HG03060 (cell line): ENCODE data around the gene CTNNB1.

ENCODE experiments used
- ATAC-seq: cut with Tn5 transposase; IDR thresholded peaks from one replicate; pipeline ENCODE4 v1.9.1; 2021; ENCODE audit warnings: low read depth, moderate number of reproducible peaks; ENCODE audit not compliant: unreplicated experiment

Gene CTNNB1

DNA sequence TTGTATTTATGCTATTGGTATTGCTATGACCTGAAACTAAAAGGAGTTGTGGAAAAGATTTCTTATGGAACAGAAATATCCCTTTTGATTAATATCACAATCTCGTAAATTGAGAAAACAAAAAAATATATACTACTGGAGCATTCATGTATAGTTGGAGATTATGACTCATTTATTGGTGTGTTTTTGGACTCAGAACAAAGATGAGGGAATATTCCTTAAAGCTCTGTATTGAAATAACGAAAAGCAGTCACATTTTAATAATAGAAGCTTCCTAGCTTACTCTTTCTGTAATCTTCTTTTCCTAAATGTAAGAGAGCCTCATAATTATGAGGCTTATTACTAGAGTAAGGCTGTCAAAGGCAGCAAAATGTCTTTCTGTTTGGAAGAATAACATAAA, 14.3 kb downstream of the CTNNB1 start:
- no peak for ATAC-seq

GRCh38 chr3:41216422-41216821, 17.1 kb downstream of the CTNNB1 start:
- no peak for ATAC-seq

DNA sequence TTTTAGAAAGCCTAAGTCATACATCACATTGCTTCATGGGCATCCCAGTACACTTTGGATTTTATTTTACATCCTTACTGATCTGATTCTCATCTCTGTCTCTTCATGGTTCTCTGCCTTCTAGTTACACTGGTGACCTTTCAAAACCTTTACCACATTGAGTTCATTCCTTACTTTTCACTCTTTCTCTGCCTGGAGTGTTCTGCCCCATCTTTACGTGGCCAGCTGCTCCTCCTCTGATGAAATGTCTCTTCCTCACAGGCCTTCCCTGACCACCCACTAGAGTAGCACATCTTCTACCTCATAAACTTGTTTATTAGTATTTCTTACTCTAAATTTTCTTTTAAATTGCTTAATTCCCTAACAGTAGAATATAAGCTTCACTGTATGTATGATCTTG, 17.7 kb downstream of the CTNNB1 start:
- no peak for ATAC-seq

GRCh38 chr3:41219424-41219823, 20.1 kb downstream of the CTNNB1 start:
- ATAC-seq: no peak

DNA sequence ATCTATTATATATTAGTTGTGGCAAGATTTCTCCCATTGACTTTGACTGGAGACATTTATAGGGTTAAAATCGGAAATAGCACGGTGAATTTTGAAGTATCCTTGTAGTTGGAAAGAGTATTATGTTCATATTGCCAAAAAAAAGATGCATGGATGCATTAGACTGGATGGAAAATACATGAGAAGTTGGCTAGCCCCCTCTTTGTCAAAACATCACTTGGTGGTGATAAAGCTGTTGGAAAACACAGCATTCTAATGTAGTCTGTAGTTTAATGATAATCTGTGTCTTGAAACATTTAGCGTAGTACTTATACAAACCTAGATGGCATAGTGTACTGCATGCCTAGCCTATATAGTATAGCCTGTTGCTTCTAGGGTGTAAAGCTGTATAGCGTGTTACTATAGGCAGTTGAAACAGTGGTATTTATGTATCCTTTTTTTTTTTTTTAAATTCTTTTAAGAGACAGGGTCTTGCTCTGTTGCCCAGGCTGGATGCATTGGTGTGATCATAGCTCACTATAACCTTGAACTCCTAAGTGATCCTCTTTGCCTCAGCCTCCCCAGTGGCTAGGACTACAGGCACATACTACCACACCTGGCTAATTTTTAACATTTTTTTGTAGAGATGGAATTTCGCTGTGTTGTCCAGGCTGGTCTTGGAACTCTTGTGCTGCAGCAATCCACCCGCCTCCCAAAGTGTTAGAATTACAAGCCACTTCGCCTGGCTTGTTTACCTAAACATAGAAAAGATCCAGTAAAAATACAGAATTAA, 21.8 kb downstream of the CTNNB1 start:
- ATAC-seq: no peak

- no peak for ATAC-seq
Measured at GRCh38 chr3:41222012-41222411, 22.7 kb downstream of the CTNNB1 start.

- no peak for ATAC-seq
Measured at GRCh38 chr3:41222501-41222900, 23.2 kb downstream of the CTNNB1 start.

- ATAC-seq: no peak
Measured at GRCh38 chr3:41223078-41223477, 23.8 kb downstream of the CTNNB1 start.

DNA sequence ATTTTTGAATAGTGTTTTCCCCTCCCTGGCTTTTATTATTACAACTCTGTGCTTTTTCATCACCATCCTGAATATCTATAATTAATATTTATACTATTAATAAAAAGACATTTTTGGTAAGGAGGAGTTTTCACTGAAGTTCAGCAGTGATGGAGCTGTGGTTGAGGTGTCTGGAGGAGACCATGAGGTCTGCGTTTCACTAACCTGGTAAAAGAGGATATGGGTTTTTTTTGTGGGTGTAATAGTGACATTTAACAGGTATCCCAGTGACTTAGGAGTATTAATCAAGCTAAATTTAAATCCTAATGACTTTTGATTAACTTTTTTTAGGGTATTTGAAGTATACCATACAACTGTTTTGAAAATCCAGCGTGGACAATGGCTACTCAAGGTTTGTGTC, 24.4 kb downstream of the CTNNB1 start:
- ATAC-seq: no peak

DNA sequence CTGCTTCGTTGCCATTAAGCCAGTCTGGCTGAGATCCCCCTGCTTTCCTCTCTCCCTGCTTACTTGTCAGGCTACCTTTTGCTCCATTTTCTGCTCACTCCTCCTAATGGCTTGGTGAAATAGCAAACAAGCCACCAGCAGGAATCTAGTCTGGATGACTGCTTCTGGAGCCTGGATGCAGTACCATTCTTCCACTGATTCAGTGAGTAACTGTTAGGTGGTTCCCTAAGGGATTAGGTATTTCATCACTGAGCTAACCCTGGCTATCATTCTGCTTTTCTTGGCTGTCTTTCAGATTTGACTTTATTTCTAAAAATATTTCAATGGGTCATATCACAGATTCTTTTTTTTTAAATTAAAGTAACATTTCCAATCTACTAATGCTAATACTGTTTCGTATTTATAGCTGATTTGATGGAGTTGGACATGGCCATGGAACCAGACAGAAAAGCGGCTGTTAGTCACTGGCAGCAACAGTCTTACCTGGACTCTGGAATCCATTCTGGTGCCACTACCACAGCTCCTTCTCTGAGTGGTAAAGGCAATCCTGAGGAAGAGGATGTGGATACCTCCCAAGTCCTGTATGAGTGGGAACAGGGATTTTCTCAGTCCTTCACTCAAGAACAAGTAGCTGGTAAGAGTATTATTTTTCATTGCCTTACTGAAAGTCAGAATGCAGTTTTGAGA, 25.0 kb downstream of the CTNNB1 start:
- ATAC-seq: no peak

DNA sequence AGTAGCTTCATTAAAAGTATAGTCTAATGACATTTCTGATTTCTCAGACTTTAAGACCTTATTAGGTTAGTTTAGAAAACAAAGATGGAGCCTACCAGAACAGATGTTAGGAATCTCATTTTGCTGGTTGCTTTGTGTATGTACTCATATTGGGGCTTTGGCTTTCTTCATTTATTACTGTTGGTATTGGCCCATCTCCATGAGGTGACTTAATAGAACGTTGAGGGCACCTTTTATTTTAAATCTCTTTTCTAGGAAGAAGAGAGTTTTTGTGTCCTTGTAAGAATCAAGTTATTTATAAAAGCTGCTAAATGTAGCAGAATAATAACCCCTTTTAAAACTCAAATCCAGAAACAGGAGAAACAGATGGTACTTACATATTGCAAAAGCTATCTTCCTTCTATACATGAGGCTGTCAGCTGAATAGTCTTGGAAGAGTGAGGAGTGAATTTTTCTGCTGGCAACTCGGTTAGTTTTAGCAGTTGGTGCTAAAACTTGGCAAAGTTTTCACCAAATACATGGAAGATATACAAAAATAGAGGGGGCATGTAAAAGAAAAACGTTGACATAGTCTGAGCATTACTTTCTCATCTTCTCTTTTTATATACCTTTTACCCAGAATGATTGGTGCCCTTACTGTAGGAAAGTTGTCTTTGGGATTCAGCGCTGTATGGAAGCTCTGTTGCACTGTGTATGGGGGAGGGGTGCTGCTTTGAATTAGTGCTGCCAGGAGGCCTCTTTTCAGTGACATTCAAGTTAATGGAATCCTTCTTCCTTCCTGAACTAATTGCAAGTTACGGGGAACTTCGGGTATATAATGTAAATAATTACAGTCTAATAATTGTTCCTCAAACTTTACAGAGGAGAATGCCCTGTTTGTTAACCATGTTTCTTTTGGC, 35.8 kb downstream of the CTNNB1 start:
- no peak for ATAC-seq

GRCh38 chr3:41236228-41236627, 36.9 kb downstream of the CTNNB1 start:
- no peak for ATAC-seq

- no peak for ATAC-seq
Measured at GRCh38 chr3:41237907-41238306, 38.6 kb downstream of the CTNNB1 start.

DNA sequence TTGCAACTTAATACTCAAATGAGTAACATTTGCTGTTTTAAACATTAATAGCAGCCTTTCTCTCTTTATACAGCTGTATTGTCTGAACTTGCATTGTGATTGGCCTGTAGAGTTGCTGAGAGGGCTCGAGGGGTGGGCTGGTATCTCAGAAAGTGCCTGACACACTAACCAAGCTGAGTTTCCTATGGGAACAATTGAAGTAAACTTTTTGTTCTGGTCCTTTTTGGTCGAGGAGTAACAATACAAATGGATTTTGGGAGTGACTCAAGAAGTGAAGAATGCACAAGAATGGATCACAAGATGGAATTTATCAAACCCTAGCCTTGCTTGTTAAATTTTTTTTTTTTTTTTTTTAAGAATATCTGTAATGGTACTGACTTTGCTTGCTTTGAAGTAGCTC, 40.3 kb downstream of the CTNNB1 start:
- no peak for ATAC-seq

- ATAC-seq: no peak
Measured at GRCh38 chr3:41241161-41241560, 41.9 kb downstream of the CTNNB1 start.

- no peak for ATAC-seq
Measured at GRCh38 chr3:41241800-41242571, 42.7 kb downstream of the CTNNB1 start.

GRCh38 chr3:41243183-41243582, 43.9 kb downstream of the CTNNB1 start:
- no peak for ATAC-seq

DNA sequence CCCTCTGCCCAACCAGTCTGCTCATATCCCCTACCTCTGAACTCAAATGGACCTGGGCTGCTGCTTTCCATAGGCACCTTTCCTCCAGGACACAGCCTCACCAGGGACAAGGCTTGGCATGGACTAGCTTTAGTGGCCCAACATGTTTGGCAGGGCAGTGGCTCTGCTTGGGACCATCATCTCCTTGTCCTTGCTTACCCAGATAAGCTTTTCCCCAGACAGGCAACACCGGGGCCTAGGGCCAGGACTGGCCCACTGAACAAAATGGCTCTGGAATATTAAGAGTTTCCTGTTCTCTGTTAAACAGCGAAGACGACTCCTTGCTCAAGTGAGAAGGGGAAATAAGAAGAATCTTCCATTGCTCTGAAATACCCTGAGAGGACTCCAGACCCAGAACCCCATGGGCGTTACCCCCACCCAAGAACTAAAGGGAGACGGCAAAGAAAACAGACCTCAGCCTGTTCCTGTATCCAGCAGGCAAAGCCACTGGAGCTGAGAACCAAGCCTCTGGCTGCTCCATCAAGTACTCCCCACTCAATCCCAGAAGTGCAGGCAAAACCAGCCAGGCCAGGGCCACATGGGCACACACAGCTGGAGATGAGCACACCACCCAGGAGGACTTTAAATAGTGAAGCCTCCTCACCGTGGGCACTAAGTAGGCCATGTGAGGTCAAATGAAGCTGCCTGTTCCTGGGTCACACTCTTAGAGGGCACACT, 45.5 kb downstream of the CTNNB1 start:
- no peak for ATAC-seq

- ATAC-seq: no peak
Measured at GRCh38 chr3:41247055-41248004, 48.0 kb downstream of the CTNNB1 start.
